CD4-positive, alpha-beta memory T cell (primary cell): ENCODE measurements around the gene TSSC4. TPM values are rescaled to one million over a fixed set of nuclear protein-coding genes. Genes with fewer than 3 reads are reported as not detected.
A peak's percentile ranks its signal among the peaks of the same experiment; 100 is the strongest.

Source experiments
- CTCF ChIA-PET: fragments of 350-600 bp; sonication (Branson Sonifier 250); formaldehyde crosslinking; loops from one replicate; lab custom pipeline; 2021; ENCODE audit warnings: inconsistent platforms; ENCODE audit not compliant: partially characterized antibody; lab: Charles Lee
- POLR2A ChIA-PET: fragments of 350-600 bp; sonication (Branson Sonifier 250); formaldehyde crosslinking; loops from one replicate; lab custom pipeline; 2021; ENCODE audit not compliant: partially characterized antibody; lab: Charles Lee
- DNase-seq, 5 donors: peaks; one replicate each; pipeline versions ENCODE4 v3.0.0 to v3.0.0-alpha.2; 2020 to 2022; ENCODE audit warnings: mixed read lengths in 1 of 5
- H3K27ac ChIP-seq: one replicate; pipeline ENCODE4 v1.7.0; 2013; ENCODE audit warnings: low read depth, low read length
- H3K27me3 ChIP-seq: 2 replicates; pipeline ENCODE4 v1.7.0; 2013; ENCODE audit warnings: mild to moderate bottlenecking, low read length, moderate library complexity; ENCODE audit not compliant: insufficient read depth
- H3K36me3 ChIP-seq: 2 replicates; pipeline ENCODE4 v1.7.0; 2013; ENCODE audit warnings: mild to moderate bottlenecking, low read length, moderate library complexity; ENCODE audit not compliant: insufficient read depth
- H3K4me1 ChIP-seq: 2 replicates; pipeline ENCODE4 v1.7.0; 2013; ENCODE audit warnings: mild to moderate bottlenecking, low read length, moderate library complexity; ENCODE audit not compliant: insufficient read depth
- H3K4me3 ChIP-seq, 2 donors: one replicate each; pipeline ENCODE4 v1.7.0; 2013; ENCODE audit warnings: low read length in 2 of 2, mild to moderate bottlenecking in 1 of 2
- H3K9me3 ChIP-seq, 2 donors: one replicate each; pipeline ENCODE4 v1.7.0; 2013; ENCODE audit warnings: low read length in 2 of 2, control low read depth in 1 of 2; ENCODE audit not compliant: control insufficient read depth in 1 of 2
- H3K27ac Mint-ChIP-seq, 7 donors: one replicate each; pipeline ENCODE4 v1.8.0; 2020 to 2021; ENCODE audit warnings: mixed read lengths in 7 of 7, mild to moderate bottlenecking in 6 of 7, inconsistent platforms in 3 of 7, moderate library complexity in 3 of 7
- H3K27me3 Mint-ChIP-seq, 2 donors: one replicate each; pipeline ENCODE4 v1.8.0; 2020 to 2021; ENCODE audit warnings: mixed read lengths in 2 of 2
- H3K36me3 Mint-ChIP-seq, 2 donors: one replicate each; pipeline ENCODE4 v1.8.0; 2020 to 2021; ENCODE audit warnings: mixed read lengths in 2 of 2, inconsistent platforms in 1 of 2, mild to moderate bottlenecking in 1 of 2
- H3K4me1 Mint-ChIP-seq, 4 donors: one replicate each; pipeline ENCODE4 v1.8.0; 2020 to 2021; ENCODE audit warnings: mixed read lengths in 4 of 4, mild to moderate bottlenecking in 1 of 4
- H3K4me3 Mint-ChIP-seq, 8 donors: one replicate each; pipeline ENCODE4 v1.8.0; 2020 to 2021; ENCODE audit warnings: mixed read lengths in 8 of 8, mild to moderate bottlenecking in 7 of 8, moderate library complexity in 6 of 8, inconsistent platforms in 3 of 8
- H3K9me3 Mint-ChIP-seq, 8 donors: one replicate each; pipeline ENCODE4 v1.8.0; 2020 to 2021; ENCODE audit warnings: mixed read lengths in 8 of 8, mild to moderate bottlenecking in 5 of 8, inconsistent platforms in 3 of 8, moderate library complexity in 1 of 8
- intact Hi-C: fragments of 100-400 bp; cut with micrococcal nuclease; formaldehyde crosslinking; loops from one replicate; pipeline ENCODE4 v1.15.1; 2023
- polyA plus RNA-seq, 2 donors: library from polyadenylated mRNA; unstranded; fragments of 300-500 nt; fragmentation: Illumina TruSeq; gene quantifications; one replicate each; pipeline ENCODE4 v1.2.3, GENCODE V29; 2021
- total RNA-seq, 2 experiments: library from RNA; stranded (reverse); gene quantifications; one replicate each; pipeline ENCODE4 v1.2.3, GENCODE V29; 2021

The TSSC4 gene
- total and polyA plus RNA-seq, 4 experiments from 2014 or later = 54.6 to 79.8 (median 62.2) TPM

DNA sequence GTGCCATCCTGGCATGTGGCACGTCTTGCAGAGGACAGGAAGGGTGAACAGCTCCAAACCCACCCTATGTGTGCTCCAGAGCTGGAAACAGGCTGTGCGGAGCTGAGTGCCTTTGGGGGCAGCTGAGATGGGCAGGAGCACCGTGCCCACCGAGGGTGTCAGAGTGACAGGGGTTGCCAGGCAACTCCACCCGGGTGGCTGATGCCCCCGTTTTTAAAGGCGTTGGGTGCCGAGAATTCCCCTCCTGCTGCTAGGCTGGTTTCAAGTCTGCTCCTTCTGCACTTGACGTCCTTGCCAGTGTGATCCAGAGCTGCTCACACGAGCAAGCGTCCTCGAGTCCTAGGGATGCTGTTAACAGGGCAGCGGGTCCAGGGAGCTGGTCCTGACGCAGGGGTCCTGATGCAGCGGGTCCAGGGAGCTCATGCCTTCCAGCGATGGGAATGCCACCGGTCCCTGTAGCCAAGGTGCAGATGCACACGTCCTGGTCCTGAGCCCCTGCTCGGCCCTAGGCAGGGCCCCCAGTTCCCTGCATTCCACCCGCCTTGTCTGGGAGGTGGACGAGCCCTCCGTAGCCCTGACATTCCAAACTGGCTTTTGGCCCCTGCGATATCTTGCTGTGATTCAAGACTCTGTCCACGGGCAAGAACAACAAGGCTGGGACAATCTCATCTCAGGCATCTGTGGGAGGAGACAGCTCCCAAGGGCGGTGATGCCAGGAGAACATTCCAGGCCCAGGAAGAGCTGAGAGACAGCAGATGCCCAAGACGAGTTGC lies 49.2 kb downstream of the TSSC4 start:
- Histone ChIP-seq H3K27ac (no peak overlapping the region), H3K4me1 (peaks cover 36% of the 10 kb centered on the region), H3K27me3 (no peaks in the 10 kb centered on the region), H3K36me3 (no peaks in the 10 kb centered on the region), H3K9me3 (no peaks in the 10 kb centered on the region), H3K4me3 (no peak overlapping the region)
- DNase-seq = no peak
- ChIA-PET CTCF (interaction anchor here (1.0 kb wide), 1 partner anchor 83 kb away, joined by 3 read pairs; no protein-coding TSS in a partner anchor), POLR2A (no interaction called here)
- Mint-ChIP-seq H3K4me3 (peak overlapping the region in 1 of 8 donors; percentile 10), H3K27ac (no peak overlapping the region), H3K4me1 (peaks cover 11 to 36% (median 23%) of the 10 kb centered on the region in 4 donors), H3K27me3 (no peaks in the 10 kb centered on the region), H3K9me3 (no peaks in the 10 kb centered on the region), H3K36me3 (peaks cover 0 to 5% of the 10 kb centered on the region in 2 donors)
- intact Hi-C loops = no loop called here

DNA sequence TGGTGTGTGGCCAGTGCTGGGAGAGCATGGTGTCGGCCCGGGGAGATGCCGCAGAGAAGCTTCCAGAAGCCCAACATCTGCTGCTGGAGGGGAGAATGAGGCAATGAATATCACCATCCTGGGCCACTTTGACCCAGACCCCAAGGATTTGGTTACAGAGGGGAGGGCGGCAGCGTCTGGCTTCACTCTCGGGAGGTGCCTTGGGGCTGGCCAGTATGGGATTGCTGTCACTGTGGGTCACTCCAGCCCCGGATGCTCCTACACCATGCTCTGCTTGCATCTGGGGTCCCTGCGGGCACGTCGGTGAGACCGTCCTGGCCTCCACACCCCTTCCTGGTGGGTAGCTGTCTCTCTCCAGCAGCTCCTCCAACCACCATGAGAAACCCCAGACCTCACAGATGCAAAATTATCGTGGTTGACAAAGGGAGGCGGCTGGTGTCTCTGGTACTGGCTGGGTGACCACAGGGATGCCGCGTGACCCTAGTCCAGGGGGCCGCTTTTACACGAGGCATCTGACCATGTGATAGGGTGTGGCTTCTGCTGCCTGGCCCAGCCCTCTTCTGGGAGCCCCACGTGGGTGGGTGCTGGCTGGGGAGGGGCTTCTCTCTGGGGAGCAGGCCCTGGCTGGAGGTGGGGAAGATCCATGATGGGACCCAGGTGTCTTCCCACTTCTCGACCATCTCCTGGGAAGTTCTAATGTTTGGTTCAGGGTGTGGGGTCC lies 49.9 kb downstream of the TSSC4 start:
- POLR2A ChIA-PET = no interaction called here
- CTCF ChIA-PET = interaction anchor here (1.0 kb wide), 1 partner anchor 82 kb away, joined by 3 read pairs; no protein-coding TSS in a partner anchor

DNA sequence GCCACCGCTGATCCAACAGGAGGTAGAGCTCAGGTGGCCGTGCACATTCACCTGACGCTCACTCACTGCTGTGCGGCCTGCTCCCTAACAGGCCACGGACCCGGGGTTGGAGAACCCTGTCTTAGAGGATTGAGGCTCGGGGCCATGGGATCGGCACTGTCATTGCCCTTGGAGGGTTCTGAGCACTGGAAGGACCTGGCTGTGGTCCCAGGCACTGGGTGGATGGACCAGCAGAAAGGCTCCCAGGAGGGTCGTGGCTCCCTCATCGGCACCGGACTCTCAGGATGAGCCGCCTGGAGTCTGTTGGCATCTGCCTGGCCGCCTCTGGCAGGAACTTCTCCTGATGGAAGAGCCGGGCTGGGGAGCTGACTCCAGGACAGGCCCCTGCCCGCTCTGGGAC lies 50.8 kb downstream of the TSSC4 start:
- no peak for DNase-seq
- Histone ChIP-seq H3K27ac (no peak overlapping the region), H3K4me1 (peaks cover 24% of the 10 kb centered on the region), H3K36me3 (no peaks in the 10 kb centered on the region), H3K9me3 (no peaks in the 10 kb centered on the region), H3K4me3 (no peak overlapping the region), H3K27me3 (no peaks in the 10 kb centered on the region)
- Mint-ChIP-seq H3K27ac (no peak overlapping the region), H3K4me1 (peaks cover 8 to 24% (median 15%) of the 10 kb centered on the region in 4 donors), H3K4me3 (no peak overlapping the region), H3K36me3 (peaks cover 0 to 5% of the 10 kb centered on the region in 2 donors), H3K27me3 (no peaks in the 10 kb centered on the region), H3K9me3 (no peaks in the 10 kb centered on the region)
- POLR2A ChIA-PET = no interaction called here
- CTCF ChIA-PET = no interaction called here
- intact Hi-C loops = no loop called here

More for the DNA sequence above, 49.9 kb downstream of the TSSC4 start:
- Histone ChIP-seq H3K9me3 (no peaks in the 10 kb centered on the region), H3K4me1 (peaks cover 33% of the 10 kb centered on the region), H3K27me3 (no peaks in the 10 kb centered on the region), H3K27ac (no peak overlapping the region), H3K4me3 (no peak overlapping the region), H3K36me3 (no peaks in the 10 kb centered on the region)
- no peaks in the 10 kb centered on the region for H3K9me3 Mint-ChIP-seq
- DNase-seq = no peak
- H3K4me1 Mint-ChIP-seq = peaks cover 8 to 33% (median 20%) of the 10 kb centered on the region in 4 donors
- peaks cover 0 to 5% of the 10 kb centered on the region in 2 donors for H3K36me3 Mint-ChIP-seq
- H3K27me3 Mint-ChIP-seq = no peaks in the 10 kb centered on the region
- intact Hi-C loops = no loop called here
- no peak overlapping the region for H3K4me3 Mint-ChIP-seq
- H3K27ac Mint-ChIP-seq = no peak overlapping the region

DNA sequence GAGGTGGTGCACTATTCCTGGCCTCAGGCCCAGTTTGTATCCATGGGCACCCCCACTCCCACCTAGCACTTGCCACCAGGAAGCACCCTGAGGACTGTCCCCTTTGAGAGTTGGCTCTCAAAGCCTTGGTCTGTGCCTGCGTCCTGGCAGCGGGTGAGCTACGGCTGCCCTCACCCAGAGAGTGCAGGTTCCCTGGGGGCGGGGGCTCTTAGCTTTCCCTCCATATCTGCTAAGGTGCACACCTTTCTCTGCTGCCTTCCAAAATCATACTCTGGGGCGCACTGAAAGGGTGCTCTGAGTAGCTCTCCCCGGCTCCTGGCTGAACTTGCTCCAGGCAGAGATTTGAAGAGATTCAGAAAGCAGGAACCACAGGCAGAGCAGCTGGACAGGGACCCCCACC lies 51.4 kb downstream of the TSSC4 start:
- peak overlapping the region in 1 of 7 donors; percentile 7 for H3K27ac Mint-ChIP-seq
- ChIA-PET CTCF (no interaction called here), POLR2A (no interaction called here)
- Histone ChIP-seq H3K27ac (no peak overlapping the region), H3K4me3 (no peak overlapping the region), H3K9me3 (no peaks in the 10 kb centered on the region), H3K4me1 (peaks cover 19% of the 10 kb centered on the region), H3K27me3 (no peaks in the 10 kb centered on the region), H3K36me3 (no peaks in the 10 kb centered on the region)
- no peaks in the 10 kb centered on the region for H3K27me3 Mint-ChIP-seq
- intact Hi-C loops = no loop called here
- no peaks in the 10 kb centered on the region for H3K9me3 Mint-ChIP-seq
- H3K4me1 Mint-ChIP-seq = peaks cover 8 to 19% (median 10%) of the 10 kb centered on the region in 4 donors
- no peak overlapping the region for H3K4me3 Mint-ChIP-seq
- peaks cover 0 to 5% of the 10 kb centered on the region in 2 donors for H3K36me3 Mint-ChIP-seq
- no peak for DNase-seq

DNA sequence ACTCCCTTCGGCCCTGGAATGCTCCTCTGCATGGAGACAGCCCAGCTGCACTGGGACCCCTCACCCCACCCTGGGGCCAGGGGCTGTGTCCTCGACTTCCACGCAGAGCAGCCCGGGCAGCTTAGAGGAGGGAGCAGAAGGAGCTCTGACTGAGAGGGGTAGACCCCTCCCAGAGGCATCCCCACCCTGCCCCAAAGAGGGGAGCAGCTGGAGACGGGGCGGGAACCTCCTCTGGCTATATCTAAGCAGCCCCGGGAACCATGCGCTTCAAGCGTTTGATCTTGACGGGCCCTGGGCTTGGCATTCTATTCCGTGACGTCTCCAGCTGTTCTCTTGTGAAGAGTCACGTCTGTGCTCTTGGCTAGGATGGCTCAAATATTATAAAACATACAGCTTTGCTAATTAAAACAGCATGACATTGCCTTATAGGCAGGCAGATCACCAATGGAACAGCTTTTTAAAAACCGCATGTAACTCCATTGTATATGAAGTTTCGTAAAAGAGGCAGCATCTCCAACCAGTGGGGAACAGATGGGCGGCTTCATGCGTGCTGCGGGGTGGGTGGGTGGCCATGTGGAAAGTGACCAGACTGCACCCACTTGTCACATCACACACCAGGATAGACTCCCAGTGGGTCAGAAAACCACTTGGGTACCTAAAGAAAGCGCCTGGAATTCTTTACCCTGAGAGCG lies 51.9 kb downstream of the TSSC4 start:
- H3K27ac Mint-ChIP-seq = no peak overlapping the region
- Histone ChIP-seq H3K27me3 (no peaks in the 10 kb centered on the region), H3K27ac (no peak overlapping the region), H3K9me3 (no peaks in the 10 kb centered on the region), H3K36me3 (no peaks in the 10 kb centered on the region), H3K4me3 (no peak overlapping the region), H3K4me1 (peaks cover 13% of the 10 kb centered on the region)
- H3K36me3 Mint-ChIP-seq = peaks cover 0 to 5% of the 10 kb centered on the region in 2 donors
- intact Hi-C loops = no loop called here
- H3K27me3 Mint-ChIP-seq = no peaks in the 10 kb centered on the region
- ChIA-PET CTCF (no interaction called here), POLR2A (no interaction called here)
- DNase-seq = no peak
- H3K4me3 Mint-ChIP-seq = no peak overlapping the region
- no peaks in the 10 kb centered on the region for H3K9me3 Mint-ChIP-seq
- peaks cover 3 to 13% (median 5%) of the 10 kb centered on the region in 4 donors for H3K4me1 Mint-ChIP-seq

DNA sequence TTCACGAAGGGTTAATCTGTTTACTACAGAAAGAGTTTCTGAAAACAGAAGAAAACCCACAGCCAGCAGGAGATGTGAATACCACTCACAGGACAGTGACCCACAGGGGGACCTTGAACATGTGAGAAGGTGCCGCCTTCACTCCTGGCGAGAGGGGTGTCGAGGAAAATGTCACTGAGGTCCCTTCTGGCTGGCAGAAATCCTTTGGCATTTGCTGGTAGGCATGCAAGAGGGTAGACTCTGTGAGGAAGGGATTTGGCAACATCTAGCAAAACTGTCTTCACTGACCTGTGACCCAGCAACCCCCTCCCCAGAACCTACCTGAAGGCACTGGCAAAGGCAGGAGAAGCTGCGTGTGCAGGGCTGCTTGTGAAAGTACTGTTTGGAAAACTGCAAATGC lies 52.9 kb downstream of the TSSC4 start:
- intact Hi-C loops = no loop called here
- POLR2A ChIA-PET = interaction anchor here (1.7 kb wide), 1 partner anchor 14 kb away, joined by 6 read pairs; no protein-coding TSS in a partner anchor
- Histone ChIP-seq H3K9me3 (no peaks in the 10 kb centered on the region), H3K27me3 (no peaks in the 10 kb centered on the region), H3K4me1 (peaks cover 3% of the 10 kb centered on the region), H3K36me3 (no peaks in the 10 kb centered on the region), H3K4me3 (no peak overlapping the region), H3K27ac (no peak overlapping the region)
- no peak overlapping the region for H3K4me3 Mint-ChIP-seq
- peaks cover 0 to 5% of the 10 kb centered on the region in 2 donors for H3K36me3 Mint-ChIP-seq
- DNase-seq = no peak
- no peak overlapping the region for H3K27ac Mint-ChIP-seq
- no peaks in the 10 kb centered on the region for H3K27me3 Mint-ChIP-seq
- CTCF ChIA-PET = interaction anchor here (0.9 kb wide), 1 partner anchor 148 kb away, joined by 3 read pairs; no protein-coding TSS in a partner anchor
- H3K9me3 Mint-ChIP-seq = no peaks in the 10 kb centered on the region
- H3K4me1 Mint-ChIP-seq = peaks cover under 1 to 9% (median 2%) of the 10 kb centered on the region in 4 donors
